SU-DHL-6 (cell line): Measurements from ENCODE around the gene GARRE1.
"Not testable (repeated sequence)": the region's sequence is repeated elsewhere in the genome, so short reads cannot be mapped to it uniquely, and the experiment has no call there.

Experiments used
- EZH2phosphoT487 ChIP-seq: fragments of 200-600 bp; sonication (generic), shearing (Covaris generic); conservative IDR thresholded peaks from 2 replicates; pipeline ENCODE4 v1.6.1; 2018; ENCODE audit warnings: mild to moderate bottlenecking, antibody characterized with exemption, low read length, moderate library complexity, mixed read lengths
- TF ChIP-seq, protein P1 (sequence below): fragments of 200-600 bp; sonication (generic); IDR thresholded peaks from one replicate; pipeline ENCODE4 v1.5.1; 2017; ENCODE audit warnings: antibody characterized with exemption, mild to moderate bottlenecking, low read length, moderate library complexity; ENCODE audit not compliant: insufficient read depth, poor library complexity, severe bottlenecking

DNA sequence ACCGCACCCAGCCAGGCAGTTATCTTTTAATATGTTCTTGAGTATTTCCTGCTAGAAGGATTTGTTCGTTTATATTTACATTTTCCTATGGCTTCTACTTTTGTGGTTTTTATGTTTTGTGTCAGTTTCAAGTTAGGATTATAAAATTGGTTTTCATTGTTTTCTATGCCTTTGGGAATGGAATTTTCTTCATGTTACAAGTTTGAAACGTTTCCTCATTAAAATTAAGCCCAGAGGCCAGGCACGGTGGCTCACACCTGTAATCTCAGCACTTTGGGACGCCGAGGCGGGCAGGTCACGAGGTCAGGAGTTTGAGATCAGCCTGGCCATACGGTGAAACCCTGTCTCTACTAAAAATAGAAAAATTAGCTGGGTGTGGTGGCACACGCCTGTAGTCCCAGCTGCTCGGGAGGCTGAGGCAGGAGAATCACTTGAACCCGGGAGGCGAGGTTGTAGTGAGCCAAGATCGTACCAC lies 37.6 kb upstream of the GARRE1 start:
- TF ChIP-seq, protein P1, sequence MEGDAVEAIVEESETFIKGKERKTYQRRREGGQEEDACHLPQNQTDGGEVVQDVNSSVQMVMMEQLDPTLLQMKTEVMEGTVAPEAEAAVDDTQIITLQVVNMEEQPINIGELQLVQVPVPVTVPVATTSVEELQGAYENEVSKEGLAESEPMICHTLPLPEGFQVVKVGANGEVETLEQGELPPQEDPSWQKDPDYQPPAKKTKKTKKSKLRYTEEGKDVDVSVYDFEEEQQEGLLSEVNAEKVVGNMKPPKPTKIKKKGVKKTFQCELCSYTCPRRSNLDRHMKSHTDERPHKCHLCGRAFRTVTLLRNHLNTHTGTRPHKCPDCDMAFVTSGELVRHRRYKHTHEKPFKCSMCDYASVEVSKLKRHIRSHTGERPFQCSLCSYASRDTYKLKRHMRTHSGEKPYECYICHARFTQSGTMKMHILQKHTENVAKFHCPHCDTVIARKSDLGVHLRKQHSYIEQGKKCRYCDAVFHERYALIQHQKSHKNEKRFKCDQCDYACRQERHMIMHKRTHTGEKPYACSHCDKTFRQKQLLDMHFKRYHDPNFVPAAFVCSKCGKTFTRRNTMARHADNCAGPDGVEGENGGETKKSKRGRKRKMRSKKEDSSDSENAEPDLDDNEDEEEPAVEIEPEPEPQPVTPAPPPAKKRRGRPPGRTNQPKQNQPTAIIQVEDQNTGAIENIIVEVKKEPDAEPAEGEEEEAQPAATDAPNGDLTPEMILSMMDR: not testable (repeated sequence)
- TF ChIP-seq EZH2phosphoT487: not testable (repeated sequence)
